ENCODE results near the gene SVOP.

The SVOP gene

GRCh38 chr12:108973629-108974152 is 47.2 kb downstream of the SVOP start:
- no peak for DNase-seq

- DNase-seq, result no peak
Observed at GRCh38 chr12:108972358-108972757, 48.5 kb downstream of the SVOP start.

DNA sequence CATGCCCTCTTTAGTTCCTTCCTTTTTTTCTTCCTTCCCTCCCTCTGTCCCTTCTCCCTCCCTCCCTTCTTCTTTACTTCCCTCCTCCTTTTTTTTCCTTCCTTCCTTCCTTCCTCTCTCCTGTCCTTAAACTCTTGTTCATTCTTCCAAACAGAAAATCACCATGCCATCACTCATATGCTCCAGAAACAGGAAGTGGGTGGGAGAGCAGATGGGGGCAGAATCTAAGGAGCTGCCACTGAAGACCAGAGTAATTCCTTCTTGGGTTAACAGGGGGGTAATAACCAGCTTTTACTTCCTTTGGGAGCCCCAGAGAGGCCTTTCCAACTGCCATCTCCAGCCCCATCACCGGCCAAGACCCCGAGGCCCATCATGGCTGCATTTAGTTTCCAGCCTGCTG is 51.2 kb downstream of the SVOP start:
- no peak for DNase-seq

GRCh38 chr12:108967869-108968540 is 52.9 kb downstream of the SVOP start:
- DNase-seq, result no peak

DNA sequence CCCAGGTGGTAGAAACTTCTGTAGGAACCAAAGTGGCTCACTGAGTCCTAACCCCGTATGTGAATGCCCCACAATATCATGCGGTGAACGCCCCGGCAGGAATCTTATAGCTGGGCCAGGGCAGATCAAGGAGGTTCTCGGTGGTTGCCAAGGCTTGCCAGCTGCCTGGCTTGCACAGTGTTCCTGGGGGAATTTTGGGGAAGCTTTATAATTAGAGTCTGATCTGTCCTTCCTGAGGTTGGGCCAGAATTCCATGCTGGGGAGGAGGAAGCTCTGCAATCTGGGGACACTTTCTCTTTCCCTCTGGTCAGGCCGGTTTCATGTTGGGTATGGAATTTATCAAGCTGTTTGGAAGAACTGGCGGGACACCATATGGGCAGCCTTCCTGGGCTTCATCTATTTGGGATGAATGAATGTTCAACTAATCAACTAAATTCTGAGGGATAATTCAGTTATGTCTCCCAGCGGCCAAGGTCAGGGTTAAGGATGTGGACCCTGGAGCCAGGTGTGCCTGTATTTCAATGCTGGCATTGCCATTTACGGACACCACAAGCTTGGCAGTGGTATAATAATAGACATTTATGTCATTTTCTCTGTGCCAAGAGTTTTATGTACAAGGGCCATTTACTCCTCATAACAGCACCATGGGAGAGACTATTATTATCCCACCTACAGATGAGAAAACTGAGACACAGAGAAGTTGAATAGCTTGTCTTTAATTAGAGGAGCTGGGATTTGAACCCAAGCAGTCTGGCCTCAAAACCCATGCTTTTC is 54.3 kb downstream of the SVOP start:
- no peak for DNase-seq

DNA sequence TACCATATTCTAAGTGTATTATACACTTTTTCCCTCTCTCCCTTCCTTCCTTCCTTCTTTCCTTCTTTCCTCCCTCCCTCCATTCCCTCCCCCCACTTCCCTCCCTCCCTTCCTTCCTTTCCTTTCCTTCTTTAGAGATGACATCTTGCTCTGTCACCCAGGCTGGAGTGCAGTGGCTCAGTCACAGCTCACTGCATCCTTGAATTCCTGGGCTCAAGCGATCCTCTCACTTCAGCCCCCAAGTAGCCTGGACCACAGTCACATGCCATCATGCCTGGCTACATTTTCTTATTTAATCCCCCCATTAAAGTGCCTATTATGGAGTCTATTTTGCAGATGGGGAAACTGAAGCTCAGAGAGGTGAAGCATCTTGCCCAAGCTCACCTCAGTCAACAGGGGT is 55.0 kb downstream of the SVOP start:
- no peak for DNase-seq

DNA sequence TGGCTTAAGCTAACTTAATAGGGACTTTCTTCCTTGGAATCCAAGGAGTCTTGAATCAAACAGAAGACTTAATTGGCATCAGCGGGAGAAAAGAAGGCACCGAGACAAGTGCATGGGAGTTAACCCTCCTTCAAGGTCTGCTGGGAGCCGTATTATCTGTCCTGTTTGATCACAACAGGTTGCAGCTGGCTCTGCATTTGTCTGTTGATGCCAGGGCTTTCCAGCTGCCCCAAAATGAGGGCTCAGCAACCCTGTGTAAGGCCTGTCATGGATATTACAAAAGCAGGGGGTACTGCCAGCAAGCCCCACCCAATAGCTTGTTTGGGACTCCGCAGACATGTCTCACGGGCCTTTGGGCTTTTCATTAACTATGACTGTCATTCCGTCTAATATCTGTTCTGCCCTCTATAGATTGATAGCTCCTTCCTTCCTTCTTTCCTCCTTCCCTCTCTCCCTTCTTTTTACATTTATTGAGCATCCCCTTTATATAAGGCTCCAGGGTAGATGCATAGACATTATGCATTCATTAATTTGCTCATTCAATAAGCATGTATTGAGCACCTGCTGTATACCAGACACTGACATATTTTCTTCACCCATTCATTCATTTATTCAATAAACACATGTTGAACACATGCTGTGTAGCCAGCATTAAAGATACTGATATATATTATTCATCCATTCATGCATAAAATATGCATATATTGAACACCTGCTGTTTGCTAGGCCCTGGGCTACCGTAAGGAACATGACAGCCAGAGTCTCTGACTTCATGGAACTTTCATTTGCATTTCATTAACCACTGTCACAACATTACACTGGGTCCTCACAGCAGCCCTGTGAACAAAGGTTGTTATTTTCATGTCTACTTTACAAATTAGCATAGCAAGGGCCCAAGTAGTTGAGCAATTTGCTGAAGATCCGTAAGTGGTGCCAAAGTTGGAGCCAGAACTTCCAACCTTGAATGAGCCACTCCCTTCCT is 56.2 kb downstream of the SVOP start:
- DNase-seq, result no peak

DNA sequence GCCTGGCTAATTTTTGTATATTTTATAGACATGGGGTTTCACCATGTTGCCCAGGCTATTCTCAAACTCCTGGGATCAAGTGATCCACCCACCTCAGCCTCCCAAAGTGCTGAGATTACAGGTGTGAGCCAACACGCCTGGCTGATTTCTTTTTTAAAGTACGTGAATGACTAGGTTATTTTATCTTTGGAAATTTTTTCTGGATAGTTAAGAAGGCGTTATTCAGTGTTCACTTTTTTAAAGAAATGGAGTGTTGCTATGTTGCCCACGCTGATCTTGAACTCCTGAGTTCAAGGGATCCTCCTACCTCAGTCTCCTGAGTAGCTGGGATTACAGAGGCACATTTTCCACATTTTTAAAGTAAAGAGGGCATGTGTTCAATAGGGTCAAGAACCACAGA is 58.6 kb downstream of the SVOP start:
- no peak for DNase-seq

DNA sequence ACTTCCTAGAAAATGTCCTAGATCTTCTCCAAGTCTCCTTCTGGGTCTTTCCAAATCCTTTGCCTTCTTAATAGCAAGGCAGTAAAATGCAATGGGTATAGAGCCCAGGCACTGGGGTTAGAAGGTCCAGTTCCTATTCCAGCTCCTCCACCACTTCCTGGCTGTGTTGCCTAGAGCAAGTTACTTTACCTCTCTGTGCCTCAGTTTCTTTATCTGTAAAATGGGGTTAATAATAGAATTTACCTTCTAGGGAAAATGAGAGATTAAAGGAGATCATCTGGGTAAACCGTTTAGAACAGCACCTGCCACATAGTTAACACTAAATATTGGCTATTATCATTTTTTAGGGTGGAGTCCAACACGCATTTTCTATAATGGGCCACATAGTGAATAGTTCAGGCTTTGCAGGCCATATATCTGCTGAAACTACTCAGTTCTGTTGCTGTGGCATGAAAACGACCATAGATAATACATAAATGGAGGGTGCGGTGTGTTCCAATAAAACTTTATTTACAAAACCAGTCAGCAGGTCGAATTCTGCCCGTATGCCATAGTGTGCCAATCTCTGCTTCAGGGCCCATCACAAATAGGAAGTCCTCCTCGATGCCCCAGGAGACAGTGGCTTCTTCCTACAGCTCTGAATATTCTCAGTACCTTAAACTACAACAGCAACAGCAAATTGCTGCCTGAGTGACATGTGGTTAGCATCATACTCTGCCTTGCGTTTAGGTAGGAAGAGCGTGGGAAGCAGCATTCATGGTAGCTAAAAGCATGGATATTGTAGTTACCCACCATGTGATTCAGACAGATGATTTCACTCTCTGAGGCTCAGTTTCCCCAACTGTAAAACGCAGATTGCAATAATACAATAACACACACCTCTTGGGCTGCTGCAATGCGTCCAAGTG is 60.9 kb downstream of the SVOP start:
- DNase-seq, result no peak

GRCh38 chr12:108955225-108955835 is 65.5 kb downstream of the SVOP start:
- DNase-seq, result no peak

DNA sequence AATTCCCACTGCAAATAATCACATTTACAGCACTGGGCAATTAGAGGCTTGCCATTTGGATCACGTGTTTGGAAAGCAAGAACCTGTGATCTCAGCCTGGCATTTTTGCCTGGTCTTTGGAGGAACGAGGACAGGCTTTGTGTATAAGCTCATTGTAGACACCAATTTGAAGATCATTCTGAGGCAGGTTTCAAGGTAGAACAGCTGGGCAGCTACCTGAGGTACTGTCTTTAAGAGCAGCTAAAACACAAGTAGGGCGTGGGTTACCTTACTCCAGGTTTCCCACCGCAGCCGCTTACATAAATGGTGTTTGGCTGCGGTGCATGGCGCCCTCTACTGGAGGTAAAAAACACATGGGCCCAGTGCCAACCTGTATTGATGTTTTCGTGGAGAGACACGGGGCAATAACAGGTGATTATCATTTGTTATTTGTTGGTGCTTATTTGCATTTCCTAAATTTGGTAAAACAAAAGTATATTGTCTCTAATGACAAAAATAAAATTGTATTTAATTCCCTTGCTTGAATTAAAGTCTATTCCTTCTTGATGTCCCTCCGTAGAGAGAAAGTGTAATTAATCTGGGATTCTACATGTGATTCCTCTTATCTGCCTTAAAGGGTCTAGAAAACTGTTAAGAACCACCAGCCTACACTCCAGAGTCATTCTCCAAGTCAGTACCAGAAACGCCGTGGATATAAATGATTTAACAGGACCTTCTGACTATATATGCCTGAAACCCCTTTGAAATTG is 69.7 kb downstream of the SVOP start:
- DNase-seq, result peak; percentile 79

- DNase-seq, result no peak
Observed at GRCh38 chr12:108949976-108950375, 70.9 kb downstream of the SVOP start.

DNA sequence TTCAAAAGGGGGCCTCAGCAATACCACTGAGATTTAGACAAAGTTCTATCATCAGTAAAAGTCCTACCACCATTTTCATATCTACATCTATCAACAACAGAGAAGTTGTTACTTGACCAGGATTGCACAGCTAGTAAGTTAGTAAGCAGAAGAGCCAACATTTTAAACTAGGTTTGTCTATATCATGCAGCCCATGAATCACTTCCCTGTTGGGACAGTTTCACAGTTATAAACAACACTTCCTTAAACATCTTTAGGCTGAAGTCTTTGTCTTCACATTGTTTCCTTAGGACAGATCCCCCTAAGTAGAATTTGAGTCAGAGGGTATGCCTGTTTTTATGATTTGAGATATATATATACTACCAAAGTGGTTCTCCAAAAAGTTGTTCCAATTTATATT is 72.5 kb downstream of the SVOP start:
- no peak for DNase-seq

DNA sequence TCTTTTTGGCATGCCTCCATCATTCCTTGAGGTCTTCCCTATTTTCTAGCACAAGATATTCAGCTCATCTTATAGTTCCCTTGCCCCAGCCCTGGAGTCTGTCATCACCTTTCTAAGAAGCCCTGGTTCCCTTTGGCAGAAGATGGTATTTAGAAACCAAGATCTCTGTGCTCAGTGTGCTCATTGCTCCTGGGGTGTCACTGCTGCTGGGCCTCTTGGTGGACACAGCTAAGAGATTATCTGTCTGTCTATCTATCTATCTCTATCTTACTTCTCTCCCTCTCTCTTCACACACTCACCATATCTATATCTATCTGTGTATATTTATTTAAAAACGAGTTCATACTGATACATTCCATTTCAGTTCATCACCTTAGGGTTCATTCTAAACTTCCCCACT is 73.8 kb downstream of the SVOP start:
- no peak for DNase-seq

DNA sequence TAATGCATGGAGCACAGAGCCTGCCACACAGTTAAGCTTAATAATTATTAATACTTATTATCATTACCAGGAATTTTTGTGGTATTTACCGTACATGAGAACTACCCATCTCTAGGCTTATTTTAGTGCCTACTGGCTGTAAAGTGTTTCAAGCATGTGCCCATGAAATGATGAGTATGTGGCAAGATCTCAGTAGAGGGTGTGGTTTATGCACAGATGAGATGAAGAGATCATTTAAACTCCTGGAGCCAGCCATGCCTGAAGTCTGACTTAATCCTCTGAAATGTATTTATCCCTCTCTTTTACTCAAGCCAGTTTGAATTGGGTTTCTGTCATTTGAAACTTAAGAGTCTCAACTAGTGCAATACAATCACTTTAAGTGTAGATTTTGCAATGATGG is 80.7 kb downstream of the SVOP start:
- no peak for DNase-seq

GRCh38 chr12:108939594-108939993 is 81.3 kb downstream of the SVOP start:
- no peak for DNase-seq

DNA sequence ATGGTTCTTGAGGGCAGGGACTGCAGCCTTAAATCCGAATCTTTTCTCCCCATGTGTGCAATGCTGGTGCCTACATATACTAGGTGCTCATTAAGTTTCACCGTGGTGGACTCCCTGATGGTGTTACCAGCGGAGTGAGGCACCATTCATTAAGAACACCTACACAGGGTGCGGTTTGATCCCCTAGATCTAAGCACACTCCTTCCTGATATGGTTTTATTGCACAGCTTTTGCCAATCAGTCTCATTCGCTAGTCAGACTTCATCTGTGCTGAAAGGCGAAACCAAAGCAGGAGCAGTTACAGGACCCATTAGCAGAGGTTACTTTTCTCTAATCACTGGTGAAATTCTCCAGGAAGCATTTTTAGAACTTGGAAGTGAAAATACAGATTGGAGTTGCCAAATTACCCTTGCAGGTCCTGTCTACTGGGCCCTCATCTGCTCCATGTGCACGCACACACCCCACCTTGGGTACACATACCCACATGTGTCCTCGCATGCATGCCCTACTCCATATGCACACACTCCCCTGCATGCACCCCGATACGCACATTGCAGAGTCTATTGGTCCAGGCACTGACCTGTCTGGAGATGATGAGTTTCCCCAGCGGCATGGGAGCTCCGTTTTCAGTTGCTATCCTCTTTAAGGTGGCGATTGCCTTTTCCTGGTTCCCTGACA is 82.5 kb downstream of the SVOP start:
- DNase-seq, result no peak

DNA sequence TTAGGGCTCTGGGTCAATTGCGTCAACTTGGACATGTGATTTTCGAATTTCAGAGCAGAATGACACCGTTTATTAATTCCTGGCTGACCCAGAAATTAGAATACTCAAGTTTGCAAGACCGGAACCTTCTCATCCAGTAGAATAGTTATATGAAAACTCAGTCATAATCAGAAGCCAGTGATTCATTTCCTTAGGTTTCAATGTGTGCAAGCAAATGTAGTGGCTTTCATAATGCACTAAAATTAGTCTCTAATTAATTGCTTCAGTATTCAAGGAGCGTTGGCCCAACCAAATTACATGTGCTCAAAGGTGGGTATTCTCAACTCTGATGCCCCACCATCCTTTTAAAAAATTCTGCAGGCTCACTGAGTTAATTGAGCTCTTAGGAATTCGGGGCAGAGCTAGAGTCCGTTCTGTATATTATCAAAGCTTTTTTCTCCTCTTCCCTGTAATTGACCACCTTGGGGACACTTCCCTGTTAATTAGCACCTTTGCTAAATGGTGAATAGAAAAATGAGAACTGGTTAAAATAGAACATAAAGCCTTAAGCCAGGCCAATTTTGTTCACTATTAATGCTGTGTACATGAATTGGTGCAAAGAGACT is 85.6 kb downstream of the SVOP start:
- DNase-seq, result no peak

- no peak for DNase-seq
Observed at GRCh38 chr12:108933949-108934348, 86.9 kb downstream of the SVOP start.

GRCh38 chr12:108930756-108931155 is 90.1 kb downstream of the SVOP start:
- DNase-seq, result no peak
